Panc1 (cell line): ENCODE results near the gene APAF1. TPM values are rescaled to one million over a fixed set of nuclear protein-coding genes. Genes with fewer than 3 reads are reported as not detected.

Experiments used
- ATAC-seq: fragments of 200-7000 bp; cut with Tn5 transposase; 2 replicates; pipeline ENCODE4 v1.9.1; 2020; ENCODE audit warnings: mild to moderate bottlenecking, moderate library complexity
- BruUV-seq: library from RNA; stranded (reverse); fragments of 400-500 nt; replicated peaks from 2 replicates; lab custom pipeline; 2021; lab: Mats Ljungman, UMichigan
- CTCF ChIA-PET: fragments of 300-600 bp; sonication (Branson Sonifier 250); formaldehyde crosslinking; loops from one replicate; lab custom pipeline; 2022; ENCODE audit warnings: antibody characterized with exemption; lab: Charles Lee
- POLR2A ChIA-PET: fragments of 300-600 bp; sonication (Branson Sonifier 250); formaldehyde crosslinking; loops from one replicate; lab custom pipeline; 2022; ENCODE audit warnings: antibody characterized with exemption; lab: Charles Lee
- DNase-seq: peaks from one replicate; pipeline ENCODE4 v3.0.0-alpha.2; 2010; ENCODE audit warnings: low read depth, low spot score
- H3K27ac ChIP-seq: 2 replicates; pipeline ENCODE4 v1.5.1; 2011; ENCODE audit warnings: mild to moderate bottlenecking, low read length, inconsistent platforms
- H3K27me3 ChIP-seq: fragments of 200-500 bp; sonication (Bioruptor generic); 2 replicates; pipeline ENCODE4 v1.6.0; 2014; ENCODE audit warnings: low read length, inconsistent platforms; ENCODE audit not compliant: control insufficient read depth, insufficient read depth
- H3K36me3 ChIP-seq: fragments of 200-500 bp; sonication (Bioruptor generic); 2 replicates; pipeline ENCODE4 v1.5.1; 2014; ENCODE audit warnings: inconsistent platforms, mild to moderate bottlenecking, low read length, moderate library complexity; ENCODE audit not compliant: control insufficient read depth, insufficient read depth
- H3K4me1 ChIP-seq: 2 replicates; pipeline ENCODE4 v1.5.1; 2011; ENCODE audit warnings: inconsistent platforms, mild to moderate bottlenecking, low read length, moderate library complexity; ENCODE audit not compliant: control insufficient read depth, insufficient read depth
- H3K4me3 ChIP-seq, 2 experiments: 2 replicates each; pipeline ENCODE4 v1.5.1; 2011 to 2012; ENCODE audit warnings: low read depth in 2 of 2, low read length in 2 of 2, mild to moderate bottlenecking in 2 of 2, inconsistent platforms in 1 of 2, moderate library complexity in 1 of 2
- H3K9me3 ChIP-seq: fragments of 200-500 bp; sonication (Bioruptor generic); 2 replicates; pipeline ENCODE4 v1.5.1; 2014; ENCODE audit warnings: low read depth, mild to moderate bottlenecking, inconsistent platforms, low read length, moderate library complexity; ENCODE audit not compliant: control insufficient read depth, insufficient read depth
- POLR2AphosphoS5 ChIP-seq: IDR thresholded peaks from 2 replicates; pipeline ENCODE4 v1.6.1; 2012; ENCODE audit warnings: mild to moderate bottlenecking, low read depth, low read length, moderate library complexity
- SIN3A ChIP-seq: IDR thresholded peaks from 2 replicates; pipeline ENCODE4 v1.6.1; 2012; ENCODE audit warnings: low read depth, mild to moderate bottlenecking, low read length, moderate library complexity, borderline replicate concordance; ENCODE audit not compliant: insufficient read depth
- TCF7L2 ChIP-seq: IDR thresholded peaks from 2 replicates; pipeline ENCODE4 v1.6.1; 2011; ENCODE audit warnings: mild to moderate bottlenecking, low read depth, low read length, inconsistent platforms
- in situ Hi-C: cut with HindIII; loops from 2 replicates; pipeline ENCODE4 v1.10.0; 2016; ENCODE audit warnings: low sequenced_read_pairs, low pct_unique_long_range_greater_than_20kb
- intact Hi-C: fragments of 100-400 bp; cut with micrococcal nuclease; formaldehyde crosslinking; loops from one replicate; pipeline ENCODE4 v1.10.0; 2022; ENCODE audit not compliant: unreplicated experiment
- total RNA-seq: library from RNA; stranded (reverse); gene quantifications from one replicate; pipeline ENCODE4 v1.2.1, GENCODE V29; 2021; ENCODE audit not compliant: unreplicated experiment
- TF ChIP-seq, protein P1 (sequence below): fragments of 450-650 bp; IDR thresholded peaks from 2 replicates; pipeline ENCODE4 v1.5.1; 2017; ENCODE audit warnings: mild to moderate bottlenecking
- TF ChIP-seq, protein P2 (sequence below), 2 experiments: IDR thresholded peaks; 2 replicates each; pipeline ENCODE4 v1.6.1; 2011 to 2012; ENCODE audit warnings: low read depth in 2 of 2, control low read depth in 1 of 2, low read length in 1 of 2, mild to moderate bottlenecking in 1 of 2, moderate library complexity in 1 of 2; ENCODE audit not compliant: insufficient read depth in 1 of 2

The APAF1 gene
- total RNA-seq, 1 experiment from 2014 or later, result 15.6 TPM

GRCh38 chr12:98644433-98644711 lies 718 bp upstream of the APAF1 start:
- BruUV-seq, result no TSS peak
- intact Hi-C loops, result no loop called here
- H3K27me3 ChIP-seq, result no peaks in the 10 kb centered on the region
- H3K9me3 ChIP-seq, result no peaks in the 10 kb centered on the region
- 0 out of 2 replicates have a peak, but pooled peaks have one; percentile 26 for TF ChIP-seq SIN3A
- TF ChIP-seq, protein P1, sequence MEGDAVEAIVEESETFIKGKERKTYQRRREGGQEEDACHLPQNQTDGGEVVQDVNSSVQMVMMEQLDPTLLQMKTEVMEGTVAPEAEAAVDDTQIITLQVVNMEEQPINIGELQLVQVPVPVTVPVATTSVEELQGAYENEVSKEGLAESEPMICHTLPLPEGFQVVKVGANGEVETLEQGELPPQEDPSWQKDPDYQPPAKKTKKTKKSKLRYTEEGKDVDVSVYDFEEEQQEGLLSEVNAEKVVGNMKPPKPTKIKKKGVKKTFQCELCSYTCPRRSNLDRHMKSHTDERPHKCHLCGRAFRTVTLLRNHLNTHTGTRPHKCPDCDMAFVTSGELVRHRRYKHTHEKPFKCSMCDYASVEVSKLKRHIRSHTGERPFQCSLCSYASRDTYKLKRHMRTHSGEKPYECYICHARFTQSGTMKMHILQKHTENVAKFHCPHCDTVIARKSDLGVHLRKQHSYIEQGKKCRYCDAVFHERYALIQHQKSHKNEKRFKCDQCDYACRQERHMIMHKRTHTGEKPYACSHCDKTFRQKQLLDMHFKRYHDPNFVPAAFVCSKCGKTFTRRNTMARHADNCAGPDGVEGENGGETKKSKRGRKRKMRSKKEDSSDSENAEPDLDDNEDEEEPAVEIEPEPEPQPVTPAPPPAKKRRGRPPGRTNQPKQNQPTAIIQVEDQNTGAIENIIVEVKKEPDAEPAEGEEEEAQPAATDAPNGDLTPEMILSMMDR, result no peak; the same call in 1 of the 2 replicates
- CTCF ChIA-PET, result no interaction called here
- ATAC-seq, result peak; percentile 69
- H3K4me3 ChIP-seq, result peak overlapping the region; percentile 86 to 87
- POLR2A ChIA-PET, result interaction anchor here (0.5 to 0.7 kb wide), 2 partner anchors 13 to 51 kb away, joined by 3 to 4 read pairs; partner anchors contain the start of gene SLC25A3
- no peak for DNase-seq
- H3K27ac ChIP-seq, result peak overlapping the region; percentile 79
- H3K36me3 ChIP-seq, result peaks cover 5% of the 10 kb centered on the region
- no peaks in the 10 kb centered on the region; the same call in none of the 2 replicates for H3K4me1 ChIP-seq
- in situ Hi-C loops, result no loop called here

- ChIA-PET CTCF (interaction anchor here (1.1 kb wide), 1 partner anchor 62 kb away, joined by 4 read pairs; no protein-coding TSS in a partner anchor), POLR2A (no interaction called here)
- Histone ChIP-seq H3K4me1 (no peaks in the 10 kb centered on the region; the same call in 1 of the 2 replicates), H3K9me3 (no peaks in the 10 kb centered on the region), H3K36me3 (peaks cover 5% of the 10 kb centered on the region), H3K27ac (peak overlapping the region; percentile 71), H3K27me3 (no peaks in the 10 kb centered on the region), H3K4me3 (peak overlapping the region; percentile 86 to 87)
- no peak for TF ChIP-seq POLR2AphosphoS5
- TF ChIP-seq TCF7L2, result no peak
- TF ChIP-seq, protein P1, result no peak
- TF ChIP-seq, protein P2, sequence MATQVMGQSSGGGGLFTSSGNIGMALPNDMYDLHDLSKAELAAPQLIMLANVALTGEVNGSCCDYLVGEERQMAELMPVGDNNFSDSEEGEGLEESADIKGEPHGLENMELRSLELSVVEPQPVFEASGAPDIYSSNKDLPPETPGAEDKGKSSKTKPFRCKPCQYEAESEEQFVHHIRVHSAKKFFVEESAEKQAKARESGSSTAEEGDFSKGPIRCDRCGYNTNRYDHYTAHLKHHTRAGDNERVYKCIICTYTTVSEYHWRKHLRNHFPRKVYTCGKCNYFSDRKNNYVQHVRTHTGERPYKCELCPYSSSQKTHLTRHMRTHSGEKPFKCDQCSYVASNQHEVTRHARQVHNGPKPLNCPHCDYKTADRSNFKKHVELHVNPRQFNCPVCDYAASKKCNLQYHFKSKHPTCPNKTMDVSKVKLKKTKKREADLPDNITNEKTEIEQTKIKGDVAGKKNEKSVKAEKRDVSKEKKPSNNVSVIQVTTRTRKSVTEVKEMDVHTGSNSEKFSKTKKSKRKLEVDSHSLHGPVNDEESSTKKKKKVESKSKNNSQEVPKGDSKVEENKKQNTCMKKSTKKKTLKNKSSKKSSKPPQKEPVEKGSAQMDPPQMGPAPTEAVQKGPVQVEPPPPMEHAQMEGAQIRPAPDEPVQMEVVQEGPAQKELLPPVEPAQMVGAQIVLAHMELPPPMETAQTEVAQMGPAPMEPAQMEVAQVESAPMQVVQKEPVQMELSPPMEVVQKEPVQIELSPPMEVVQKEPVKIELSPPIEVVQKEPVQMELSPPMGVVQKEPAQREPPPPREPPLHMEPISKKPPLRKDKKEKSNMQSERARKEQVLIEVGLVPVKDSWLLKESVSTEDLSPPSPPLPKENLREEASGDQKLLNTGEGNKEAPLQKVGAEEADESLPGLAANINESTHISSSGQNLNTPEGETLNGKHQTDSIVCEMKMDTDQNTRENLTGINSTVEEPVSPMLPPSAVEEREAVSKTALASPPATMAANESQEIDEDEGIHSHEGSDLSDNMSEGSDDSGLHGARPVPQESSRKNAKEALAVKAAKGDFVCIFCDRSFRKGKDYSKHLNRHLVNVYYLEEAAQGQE (IDR thresholded peaks at IDR 0.05; ENCODE audit: insufficient read depth in 1 of 2, low read depth in 2 of 2, low read length in 1 of 2), result no peak
- TF ChIP-seq SIN3A, result no peak
- intact Hi-C loops (no loop called here), in situ Hi-C loops (no loop called here)
- no TSS peak for BruUV-seq
- ATAC-seq (peak; percentile 35), DNase-seq (no peak)
Measured at GRCh38 chr12:98645572-98646067, 530 bp downstream of the APAF1 start.
